H9 (cell line): ENCODE results near the gene ELOVL6. TPM values are rescaled to one million over a fixed set of nuclear protein-coding genes. Genes with fewer than 3 reads are reported as not detected.

ENCODE experiments used
- DNase-seq: peaks from one replicate; pipeline ENCODE4 v3.0.0-alpha.2; 2017
- H2AFZ ChIP-seq: one replicate; pipeline ENCODE4 v1.6.1; 2013; ENCODE audit warnings: mild to moderate bottlenecking, low read length, control low read depth, moderate library complexity
- H2AK5ac ChIP-seq: 2 replicates; pipeline ENCODE4 v1.6.1; 2013; ENCODE audit warnings: low read length, control low read depth, mixed read lengths; ENCODE audit not compliant: insufficient read length
- H2BK120ac ChIP-seq: one replicate; pipeline ENCODE4 v1.6.1; 2013; ENCODE audit warnings: low read depth, mild to moderate bottlenecking, low read length, control low read depth, inconsistent platforms; ENCODE audit not compliant: poor library complexity, severe bottlenecking
- H2BK12ac ChIP-seq: 2 replicates; pipeline ENCODE4 v1.6.1; 2013; ENCODE audit warnings: low read length, control low read depth, mixed read lengths, low read depth; ENCODE audit not compliant: insufficient read length
- H2BK15ac ChIP-seq: 2 replicates; pipeline ENCODE4 v1.6.1; 2013; ENCODE audit warnings: low read depth, low read length, control low read depth
- H2BK20ac ChIP-seq: one replicate; pipeline ENCODE4 v1.6.1; 2013; ENCODE audit warnings: low read depth, mild to moderate bottlenecking, low read length, control low read depth, inconsistent platforms; ENCODE audit not compliant: poor library complexity, severe bottlenecking
- H2BK5ac ChIP-seq: 2 replicates; pipeline ENCODE4 v1.6.1; 2013; ENCODE audit warnings: low read length, control low read depth, mixed read lengths; ENCODE audit not compliant: insufficient read length
- H3K14ac ChIP-seq: 2 replicates; pipeline ENCODE4 v1.6.1; 2013; ENCODE audit warnings: low read length, control low read depth; ENCODE audit not compliant: insufficient read depth
- H3K18ac ChIP-seq: 2 replicates; pipeline ENCODE4 v1.6.1; 2013; ENCODE audit warnings: low read depth, mild to moderate bottlenecking, mixed read lengths, low read length, control low read depth; ENCODE audit not compliant: insufficient read length
- H3K23ac ChIP-seq: 2 replicates; pipeline ENCODE4 v1.6.1; 2013; ENCODE audit warnings: low read length, control low read depth, mixed read lengths, low read depth; ENCODE audit not compliant: insufficient read length
- H3K23me2 ChIP-seq: 2 replicates; pipeline ENCODE4 v1.6.1; 2013; ENCODE audit warnings: low read depth, mild to moderate bottlenecking, mixed read lengths, low read length, control low read depth; ENCODE audit not compliant: insufficient read length, poor library complexity, severe bottlenecking
- H3K27ac ChIP-seq: 2 replicates; pipeline ENCODE4 v1.5.1; 2013; ENCODE audit warnings: low read length, control low read depth, mixed read lengths, low read depth; ENCODE audit not compliant: insufficient read length
- H3K27me3 ChIP-seq: 2 replicates; pipeline ENCODE4 v1.6.1; 2013; ENCODE audit warnings: low read length, control low read depth, inconsistent platforms; ENCODE audit not compliant: insufficient read depth
- H3K4ac ChIP-seq: 2 replicates; pipeline ENCODE4 v1.6.1; 2013; ENCODE audit warnings: low read depth, mild to moderate bottlenecking, control low read depth, inconsistent platforms, low read length, moderate library complexity
- H3K4me1 ChIP-seq: 2 replicates; pipeline ENCODE4 v1.6.1; 2013; ENCODE audit warnings: low read length, control low read depth, inconsistent platforms; ENCODE audit not compliant: insufficient read depth
- H3K4me2 ChIP-seq: 2 replicates; pipeline ENCODE4 v1.6.1; 2013; ENCODE audit warnings: low read length, control low read depth, mixed read lengths; ENCODE audit not compliant: insufficient read length, insufficient read depth
- H3K56ac ChIP-seq: 2 replicates; pipeline ENCODE4 v1.6.1; 2013; ENCODE audit warnings: low read depth, mild to moderate bottlenecking, mixed read lengths, low read length, control low read depth; ENCODE audit not compliant: insufficient read length
- H3K79me1 ChIP-seq: 2 replicates; pipeline ENCODE4 v1.6.1; 2013; ENCODE audit warnings: low read depth, mild to moderate bottlenecking, moderate library complexity, low read length, control low read depth, inconsistent platforms; ENCODE audit not compliant: insufficient read depth, poor library complexity, severe bottlenecking
- H3K79me2 ChIP-seq: 2 replicates; pipeline ENCODE4 v1.6.1; 2013; ENCODE audit warnings: low read length, control low read depth, inconsistent platforms; ENCODE audit not compliant: insufficient read depth
- H3K9ac ChIP-seq: 2 replicates; pipeline ENCODE4 v1.6.1; 2013; ENCODE audit warnings: low read length, control low read depth, mixed read lengths; ENCODE audit not compliant: insufficient read length; ENCODE audit errors: extremely low read depth
- H3K9me3 ChIP-seq: one replicate; pipeline ENCODE4 v1.6.1; 2013; ENCODE audit warnings: low read depth, low read length, inconsistent platforms; ENCODE audit not compliant: control insufficient read depth
- H3T11ph ChIP-seq: one replicate; pipeline ENCODE4 v1.6.1; 2013; ENCODE audit warnings: mild to moderate bottlenecking, low read length, control low read depth, inconsistent platforms
- H4K20me1 ChIP-seq: one replicate; pipeline ENCODE4 v1.6.1; 2013; ENCODE audit not compliant: control insufficient read depth, insufficient read length, insufficient read depth
- H4K5ac ChIP-seq: 2 replicates; pipeline ENCODE4 v1.6.1; 2013; ENCODE audit warnings: low read depth, mild to moderate bottlenecking, mixed read lengths, low read length, control low read depth; ENCODE audit not compliant: insufficient read length
- H4K8ac ChIP-seq: replicated peaks from 2 replicates; pipeline ENCODE4 v1.6.1; 2013; ENCODE audit warnings: low read length, control low read depth, mixed read lengths, low read depth; ENCODE audit not compliant: insufficient read length
- H4K91ac ChIP-seq: 2 replicates; pipeline ENCODE4 v1.6.1; 2013; ENCODE audit warnings: low read depth, mild to moderate bottlenecking, moderate library complexity, mixed read lengths, low read length, control low read depth; ENCODE audit not compliant: insufficient read length
- H3K27ac Mint-ChIP-seq, 3 experiments: 2 replicates in 2 of 3; 3 replicates in 1 of 3; pipeline ENCODE4 v1.8.0; 2020 to 2021; ENCODE audit warnings: mixed read lengths in 3 of 3, mild to moderate bottlenecking in 1 of 3, moderate library complexity in 1 of 3
- H3K27me3 Mint-ChIP-seq: 2 replicates; pipeline ENCODE4 v1.8.0; 2021; ENCODE audit warnings: low read depth, mild to moderate bottlenecking, moderate library complexity, mixed read lengths
- H3K36me3 Mint-ChIP-seq, 3 experiments: 2 replicates in 2 of 3; 3 replicates in 1 of 3; pipeline ENCODE4 v1.8.0; 2020 to 2021; ENCODE audit warnings: low read depth in 3 of 3, mixed read lengths in 3 of 3; ENCODE audit not compliant: insufficient read depth in 1 of 3
- H3K4me1 Mint-ChIP-seq, 2 experiments: 2 replicates each; pipeline ENCODE4 v1.8.0; 2020; ENCODE audit warnings: mixed read lengths in 2 of 2
- H3K4me3 Mint-ChIP-seq, 2 experiments: 2 replicates in 1 of 2; 3 replicates in 1 of 2; pipeline ENCODE4 v1.8.0; 2020 to 2021; ENCODE audit warnings: mild to moderate bottlenecking in 2 of 2, mixed read lengths in 2 of 2, moderate library complexity in 1 of 2
- H3K9me3 Mint-ChIP-seq, 2 experiments: 2 replicates in 1 of 2; 3 replicates in 1 of 2; pipeline ENCODE4 v1.8.0; 2020; ENCODE audit warnings: mild to moderate bottlenecking in 2 of 2, mixed read lengths in 2 of 2, moderate library complexity in 1 of 2
- CTCF ChIP-seq: fragments of 200-600 bp; sonication (generic); conservative IDR thresholded peaks from 3 replicates; pipeline ENCODE4 v1.8.0; 2021; ENCODE audit warnings: antibody characterized with exemption, mild to moderate bottlenecking
- WGBS: extraction: QIAGEN DNeasy Blood & Tissue Kit; methylation state at CpG from one replicate; pipeline ENCODE4 v1.1.7; 2013; ENCODE audit warnings: missing lambda C conversion rate, low lambda C conversion rate, mixed read lengths; ENCODE audit not compliant: insufficient read length; ENCODE audit errors: extremely low coverage; 5-methylcytosine and 5-hydroxymethylcytosine counted together
- total RNA-seq: library from RNA; stranded (reverse); gene quantifications from 2 replicates; pipeline ENCODE4 v1.2.1, GENCODE V29; 2021

The ELOVL6 gene
- total RNA-seq, 1 experiment from 2014 or later: 64.6 TPM

- no peak overlapping the region for H2BK12ac ChIP-seq
- no peaks in the 10 kb centered on the region; a peak in 1 of 7 replicates for H3K36me3 Mint-ChIP-seq
- no peaks in the 10 kb centered on the region for H3K27me3 Mint-ChIP-seq
- no peak overlapping the region for H3K23ac ChIP-seq
- H3K79me2 ChIP-seq: peaks cover 7% of the 10 kb centered on the region; the same call in 1 of the 2 replicates
- H3K56ac ChIP-seq: no peak overlapping the region
- no peak overlapping the region for H3K4me2 ChIP-seq
- no peak for TF ChIP-seq CTCF
- peaks cover 0 to 2% of the 10 kb centered on the region in 2 experiments; a peak in 2 of 4 replicates for H3K4me1 Mint-ChIP-seq
- H4K5ac ChIP-seq: no peak overlapping the region
- H3K4me3 Mint-ChIP-seq: no peak overlapping the region
- no peaks in the 10 kb centered on the region for H4K20me1 ChIP-seq
- no peak overlapping the region for H3K18ac ChIP-seq
- H3K9me3 Mint-ChIP-seq: no peaks in the 10 kb centered on the region
- peaks cover 3% of the 10 kb centered on the region for H3K79me1 ChIP-seq
- H4K8ac ChIP-seq: no peak overlapping the region
- H3T11ph ChIP-seq: no peak overlapping the region
- H2BK120ac ChIP-seq: no peak overlapping the region
- H3K27me3 ChIP-seq: no peaks in the 10 kb centered on the region
- H3K9ac ChIP-seq: no peak overlapping the region
- H4K91ac ChIP-seq: no peak overlapping the region
- H3K23me2 ChIP-seq: no peaks in the 10 kb centered on the region
- H2BK20ac ChIP-seq: no peak overlapping the region
- no peak overlapping the region for H3K4ac ChIP-seq
- H3K4me1 ChIP-seq: no peaks in the 10 kb centered on the region
- H2BK5ac ChIP-seq: no peak overlapping the region
- H3K9me3 ChIP-seq: no peaks in the 10 kb centered on the region
- H2AFZ ChIP-seq: no peak overlapping the region
- no CpG with 5 or more reads among the region's 4 CpGs for WGBS
- peak overlapping the region in 1 of 3 experiments; percentile 63; a peak in 1 of 7 replicates for H3K27ac Mint-ChIP-seq
- no peak overlapping the region for H3K14ac ChIP-seq
- H3K27ac ChIP-seq: no peak overlapping the region
- H2BK15ac ChIP-seq: no peak overlapping the region
- no peak for DNase-seq
- no peak overlapping the region for H2AK5ac ChIP-seq
Measured at GRCh38 chr4:110155654-110156053, 42.8 kb downstream of the ELOVL6 start.
